ENCODE data around the gene CENPN. TPM values are rescaled to one million over a fixed set of nuclear protein-coding genes. Genes with fewer than 3 reads are reported as not detected.

The CENPN gene
- total RNA-seq, 1 experiment from 2014 or later: 78.6 TPM

- H3K4me1 ChIP-seq (ENCODE audit: insufficient read depth, low read length): no peaks in the 10 kb centered on the region
- H3K18ac ChIP-seq (ENCODE audit: insufficient read length, low read depth, low read length): peak overlapping the region; percentile 36
- no peak overlapping the region for H2BK20ac ChIP-seq (ENCODE audit: low read depth, low read length, poor library complexity, severe bottlenecking)
- H4K8ac ChIP-seq (replicated peaks; ENCODE audit: insufficient read length, low read depth, low read length): no peak overlapping the region
- no CpG with 5 or more reads among the region's 27 CpGs for WGBS (ENCODE audit: extremely low coverage, insufficient read length, low lambda C conversion rate)
- Mint-ChIP-seq H3K9me3 (no peaks in the 10 kb centered on the region), H3K36me3 (ENCODE audit: insufficient read depth in 1 of 3, low read depth in 3 of 3) (peaks cover 0 to 1% (median under 1%) of the 10 kb centered on the region in 3 experiments; a peak in 1 of 7 replicates), H3K4me3 (no peak overlapping the region), H3K27ac (no peak overlapping the region), H3K4me1 (peaks cover 11 to 12% of the 10 kb centered on the region in 2 experiments), H3K27me3 (ENCODE audit: low read depth) (no peaks in the 10 kb centered on the region; the same call in 1 of the 2 replicates)
- H3T11ph ChIP-seq (ENCODE audit: low read length): no peak overlapping the region
- no peaks in the 10 kb centered on the region for H4K20me1 ChIP-seq (ENCODE audit: control insufficient read depth, insufficient read depth, insufficient read length)
- no peak overlapping the region for H2BK5ac ChIP-seq (ENCODE audit: insufficient read length, low read length)
- peak overlapping the region; percentile 28 for H3K9ac ChIP-seq (ENCODE audit: extremely low read depth, insufficient read length, low read length)
- H3K4ac ChIP-seq (ENCODE audit: low read depth, low read length): no peak overlapping the region
- no peak overlapping the region for H2BK120ac ChIP-seq (ENCODE audit: low read depth, low read length, poor library complexity, severe bottlenecking)
- H2BK15ac ChIP-seq (ENCODE audit: low read depth, low read length): no peak overlapping the region
- H3K79me1 ChIP-seq (ENCODE audit: insufficient read depth, low read depth, low read length, poor library complexity, severe bottlenecking): no peaks in the 10 kb centered on the region
- DNase-seq: peak; percentile 80
- TF ChIP-seq CTCF (conservative IDR thresholded peaks at IDR 0.05): no peak
- H3K79me2 ChIP-seq (ENCODE audit: insufficient read depth, low read length): no peaks in the 10 kb centered on the region
- no peak overlapping the region for H3K23ac ChIP-seq (ENCODE audit: insufficient read length, low read depth, low read length)
- no peaks in the 10 kb centered on the region for H3K27me3 ChIP-seq (ENCODE audit: insufficient read depth, low read length)
- no peak overlapping the region for H4K5ac ChIP-seq (ENCODE audit: insufficient read length, low read depth, low read length)
- H3K27ac ChIP-seq (ENCODE audit: insufficient read length, low read depth, low read length): no peak overlapping the region
- H3K4me2 ChIP-seq (ENCODE audit: insufficient read depth, insufficient read length, low read length): peak overlapping the region; percentile 72
- no peak overlapping the region for H2AFZ ChIP-seq (ENCODE audit: low read length)
- H3K9me3 ChIP-seq (ENCODE audit: control insufficient read depth, low read depth, low read length): no peaks in the 10 kb centered on the region
- peaks cover 8% of the 10 kb centered on the region for H3K23me2 ChIP-seq (ENCODE audit: insufficient read length, low read depth, low read length, poor library complexity, severe bottlenecking)
- H3K14ac ChIP-seq (ENCODE audit: insufficient read depth, low read length): no peak overlapping the region
- H2BK12ac ChIP-seq (ENCODE audit: insufficient read length, low read depth, low read length): no peak overlapping the region
- no peak overlapping the region for H2AK5ac ChIP-seq (ENCODE audit: insufficient read length, low read length)
- H3K56ac ChIP-seq (ENCODE audit: insufficient read length, low read depth, low read length): no peak overlapping the region
- H4K91ac ChIP-seq (ENCODE audit: insufficient read length, low read depth, low read length): no peak overlapping the region
Observed at GRCh38 chr16:81076566-81077075, 69.6 kb downstream of the CENPN start.
